Psoas muscle (tissue), 8 donors: ENCODE data around the gene RBBP7. TPM values are rescaled to one million over a fixed set of nuclear protein-coding genes. Genes with fewer than 3 reads are reported as not detected.
A peak's percentile ranks its signal among the peaks of the same experiment; 100 is the strongest.
"Not testable (repeated sequence)": the region's sequence is repeated elsewhere in the genome, so short reads cannot be mapped to it uniquely, and the experiment has no call there.

Source experiments
- ATAC-seq, 4 donors: fragments of 200-7000 bp; cut with Tn5 transposase; one replicate each; pipeline ENCODE4 v1.9.1; 2020; ENCODE audit warnings: moderate library complexity in 3 of 4, mild to moderate bottlenecking in 2 of 4
- DNase-seq, 2 donors: peaks; one replicate each; pipeline ENCODE4 v3.0.0-alpha.2; 2020
- H3K27ac ChIP-seq: fragments of 200-600 bp; one replicate; pipeline ENCODE4 v1.8.0; 2022
- H3K27me3 ChIP-seq, 3 donors: fragments of 200-600 bp in 1 of 3; one replicate each; pipeline versions ENCODE4 v1.6.1 to v1.8.0; 2013 to 2022; ENCODE audit warnings: low read length in 2 of 3, mild to moderate bottlenecking in 2 of 3, moderate library complexity in 1 of 3; ENCODE audit not compliant: insufficient read depth in 3 of 3
- H3K36me3 ChIP-seq, 2 donors: fragments of 200-600 bp in 1 of 2; one replicate each; pipeline versions ENCODE4 v1.6.1 to v1.8.0; 2013 to 2022; ENCODE audit warnings: low read depth in 1 of 2, mild to moderate bottlenecking in 1 of 2, moderate library complexity in 1 of 2; ENCODE audit not compliant: insufficient read depth in 1 of 2
- H3K4me1 ChIP-seq: fragments of 200-600 bp; one replicate; pipeline ENCODE4 v1.8.0; 2022
- H3K4me3 ChIP-seq: fragments of 200-600 bp; one replicate; pipeline ENCODE4 v1.8.0; 2022; ENCODE audit warnings: mild to moderate bottlenecking
- H3K9me3 ChIP-seq: fragments of 200-600 bp; one replicate; pipeline ENCODE4 v1.8.0; 2022
- CTCF ChIP-seq: fragments of 200-600 bp; IDR thresholded peaks from one replicate; pipeline ENCODE4 v1.8.0; 2022; ENCODE audit warnings: antibody characterized with exemption
- WGBS, 3 donors: extraction: QIAGEN DNeasy Blood & Tissue Kit; methylation state at CpG; one replicate each; pipeline versions ENCODE4 v1.1.6 to v1.1.7; 2013; 5-methylcytosine and 5-hydroxymethylcytosine counted together
- intact Hi-C, 2 donors: fragments of 100-400 bp; cut with DNase I; formaldehyde crosslinking; loops; one replicate each; pipeline versions ENCODE4 v1.11.0 to v1.14.2; 2022
- polyA plus RNA-seq, 3 donors: library from polyadenylated mRNA; stranded (reverse); fragments of 200-250 nt; gene quantifications; one replicate each; pipeline ENCODE4 v1.2.3, GENCODE V29; 2013
- total RNA-seq, 4 donors: library from RNA; stranded (reverse); fragmentation: NEBNext Ultra II Directional in 2 of 4; extraction: Animal tissue kit (Norgen Biotek cat#: 25700) in 2 of 4; gene quantifications; one replicate each; pipeline versions ENCODE4 v1.2.1 to v1.2.4, GENCODE V29; 2021 to 2023
- donor health status: healthy with polysubstance abuse.
- donor health status: DM: no; HTN: no; CAD: no; lungs with moderate emphysema.
- donor health status: Bipolar disorder and iron deficiency.
- donor health status: healthy.
- donor health status: DM: yes; HTN: yes; CAD: no.
- donor health status: DM: no; HTN: no; CAD: no.
- donor health status: DM: no; HTN: no; CAD: no.
- donor health status: DM: yes; HTN: yes; CAD: no.

RBBP7 gene
- total and polyA plus RNA-seq, 7 donors: 81.1 to 139 (median 98.9) TPM

- no peaks in the 10 kb centered on the region for H3K4me1 ChIP-seq
- 72 to 88% (median 87%) methylated on average over 2 of the region's 2 CpGs for WGBS, 3 donors
- peaks cover 0 to 45% of the 10 kb centered on the region in 2 donors for H3K36me3 ChIP-seq
- no peak overlapping the region for H3K4me3 ChIP-seq
- H3K27me3 ChIP-seq: no peaks in the 10 kb centered on the region
- H3K9me3 ChIP-seq: no peaks in the 10 kb centered on the region
- no peak overlapping the region for H3K27ac ChIP-seq
- intact Hi-C loops: loop anchor here (10.0 kb wide), 1 partner anchor 138 kb away; no protein-coding TSS in a partner anchor
- TF ChIP-seq CTCF: no peak
- ATAC-seq (no peak), DNase-seq (no peak)
Observed at GRCh38 chrX:16862829-16863228, 7.3 kb downstream of the RBBP7 start.

GRCh38 chrX:16856744-16857143 lies 13.4 kb downstream of the RBBP7 start:
- Histone ChIP-seq H3K27me3 (no peaks in the 10 kb centered on the region), H3K27ac (no peak overlapping the region), H3K9me3 (no peaks in the 10 kb centered on the region), H3K36me3 (peaks cover 0 to 84% of the 10 kb centered on the region in 2 donors), H3K4me3 (no peak overlapping the region), H3K4me1 (no peaks in the 10 kb centered on the region)
- ATAC-seq (no peak), DNase-seq (no peak)
- intact Hi-C loops: no loop called here
- TF ChIP-seq CTCF: no peak

- H3K9me3 ChIP-seq, DNase-seq, intact Hi-C loops, H3K27me3 ChIP-seq, H3K4me3 ChIP-seq, H3K4me1 ChIP-seq, H3K27ac ChIP-seq: not testable (repeated sequence)
- H3K36me3 ChIP-seq: peaks cover 0 to 84% of the 10 kb centered on the region in 2 donors
- peak in 1 of 4 donors; percentile 39 for ATAC-seq
- WGBS, 3 donors: 81 to 89% (median 87%) methylated on average over 2 of the region's 2 CpGs
Observed at GRCh38 chrX:16856076-16856404, 14.1 kb downstream of the RBBP7 start.

GRCh38 chrX:16855363-16856075 lies 14.6 kb downstream of the RBBP7 start:
- no peak overlapping the region for H3K4me3 ChIP-seq
- TF ChIP-seq CTCF: no peak
- no peaks in the 10 kb centered on the region for H3K27me3 ChIP-seq
- intact Hi-C loops: no loop called here
- no peaks in the 10 kb centered on the region for H3K9me3 ChIP-seq
- WGBS, 3 donors: 96 to 98% (median 98%) methylated on average over 5 of the region's 5 CpGs
- H3K4me1 ChIP-seq: no peaks in the 10 kb centered on the region
- no peak overlapping the region for H3K27ac ChIP-seq
- peak in 2 of 4 donors; percentile 50 to 76 for ATAC-seq
- DNase-seq: no peak
- peaks cover 0 to 84% of the 10 kb centered on the region in 2 donors for H3K36me3 ChIP-seq

GRCh38 chrX:16853537-16853936 lies 16.6 kb downstream of the RBBP7 start:
- intact Hi-C loops: loop anchor here in 1 of 2 donors (5.0 kb wide), 1 partner anchor 1146 kb away; no protein-coding TSS in a partner anchor
- no peak for ATAC-seq
- Histone ChIP-seq H3K36me3 (peaks cover 0 to 93% of the 10 kb centered on the region in 2 donors), H3K27ac (no peak overlapping the region), H3K4me1 (no peaks in the 10 kb centered on the region), H3K9me3 (no peaks in the 10 kb centered on the region), H3K27me3 (no peaks in the 10 kb centered on the region), H3K4me3 (no peak overlapping the region)
- WGBS, 3 donors: 75 to 86% (median 82%) methylated on average over 3 of the region's 3 CpGs
- no peak for TF ChIP-seq CTCF
- no peak for DNase-seq
